IMR-90 (cell line): ENCODE measurements around the gene EPHA10. TPM values are rescaled to one million over a fixed set of nuclear protein-coding genes. Genes with fewer than 3 reads are reported as not detected.

Experiments used
- ATAC-seq: fragments of 200-7000 bp; cut with Tn5 transposase; 2 replicates; pipeline ENCODE4 v1.9.1; 2020; ENCODE audit warnings: low read depth, mild to moderate bottlenecking, moderate library complexity
- BruUV-seq: library from RNA; stranded (reverse); fragments of 400-500 nt; replicated peaks from 2 replicates; lab custom pipeline; 2021; lab: Mats Ljungman, UMichigan
- CTCF ChIA-PET: fragments of 300-600 bp; formaldehyde crosslinking; extraction: SDS; loops from one replicate; lab custom pipeline; 2021; ENCODE audit warnings: antibody characterized with exemption; lab: Yijun Ruan, JAX
- POLR2A ChIA-PET: fragments of 300-600 bp; sonication (Branson Sonifier 250); formaldehyde crosslinking; loops from one replicate; lab custom pipeline; 2022; ENCODE audit warnings: antibody characterized with exemption; ENCODE audit not compliant: unreplicated experiment; lab: Charles Lee
- DNase-seq: peaks from one replicate; pipeline ENCODE4 v3.0.0; 2013
- H2AFZ ChIP-seq: replicated peaks from 2 replicates; pipeline ENCODE3; 2013; ENCODE audit warnings: low read length, mild to moderate bottlenecking; ENCODE audit not compliant: poor library complexity
- H2AK5ac ChIP-seq: 2 replicates; pipeline ENCODE4 v1.6.1; 2013; ENCODE audit warnings: low read depth, low read length, inconsistent platforms
- H2AK9ac ChIP-seq: replicated peaks from 2 replicates; pipeline ENCODE3; 2013; ENCODE audit warnings: mild to moderate bottlenecking, low read depth, low read length, moderate library complexity; ENCODE audit not compliant: poor library complexity
- H2BK120ac ChIP-seq: 2 replicates; pipeline ENCODE4 v1.6.1; 2013; ENCODE audit warnings: low read depth, low read length, inconsistent platforms
- H2BK15ac ChIP-seq: 3 replicates; pipeline ENCODE4 v1.6.1; 2013; ENCODE audit warnings: low read depth, low read length, inconsistent platforms
- H2BK20ac ChIP-seq: 2 replicates; pipeline ENCODE4 v1.6.1; 2013; ENCODE audit warnings: low read depth, mild to moderate bottlenecking, inconsistent platforms, low read length, moderate library complexity
- H2BK5ac ChIP-seq: 2 replicates; pipeline ENCODE4 v1.6.1; 2013; ENCODE audit warnings: mild to moderate bottlenecking, low read depth, low read length, inconsistent platforms; ENCODE audit not compliant: poor library complexity, severe bottlenecking
- H3K14ac ChIP-seq: replicated peaks from 2 replicates; pipeline ENCODE4 v1.6.1; 2013; ENCODE audit warnings: low read depth, low read length, inconsistent platforms
- H3K18ac ChIP-seq: 2 replicates; pipeline ENCODE4 v1.6.1; 2013; ENCODE audit warnings: low read depth, low read length, control low read depth
- H3K23ac ChIP-seq: 2 replicates; pipeline ENCODE4 v1.6.1; 2013; ENCODE audit warnings: low read depth, low read length, inconsistent platforms
- H3K27ac ChIP-seq: 2 replicates; pipeline ENCODE4 v1.5.1; 2013; ENCODE audit warnings: mild to moderate bottlenecking, control low read depth, low read length; ENCODE audit not compliant: insufficient read depth
- H3K27me3 ChIP-seq: 2 replicates; pipeline ENCODE4 v1.6.1; 2013; ENCODE audit warnings: low read length; ENCODE audit not compliant: control insufficient read depth, insufficient read depth
- H3K36me3 ChIP-seq: 2 replicates; pipeline ENCODE4 v1.6.1; 2013; ENCODE audit warnings: low read length, mixed read lengths; ENCODE audit not compliant: control insufficient read depth, insufficient read depth
- H3K4ac ChIP-seq: 2 replicates; pipeline ENCODE4 v1.6.1; 2013; ENCODE audit warnings: low read depth, low read length, inconsistent platforms
- H3K4me1 ChIP-seq: 2 replicates; pipeline ENCODE4 v1.6.1; 2013; ENCODE audit warnings: low read length, mixed read lengths; ENCODE audit not compliant: control insufficient read depth, insufficient read depth
- H3K4me2 ChIP-seq: 2 replicates; pipeline ENCODE4 v1.6.1; 2013; ENCODE audit warnings: low read depth, mild to moderate bottlenecking, control low read depth, low read length, moderate library complexity
- H3K4me3 ChIP-seq: 2 replicates; pipeline ENCODE4 v1.5.1; 2013; ENCODE audit warnings: low read depth, mild to moderate bottlenecking, control low read depth, low read length, moderate library complexity; ENCODE audit not compliant: insufficient read depth
- H3K56ac ChIP-seq: 2 replicates; pipeline ENCODE4 v1.6.1; 2013; ENCODE audit warnings: low read length, inconsistent platforms; ENCODE audit not compliant: insufficient read depth; ENCODE audit errors: extremely low read depth
- H3K79me1 ChIP-seq, 2 experiments: 2 replicates each; pipeline ENCODE4 v1.6.1; 2013; ENCODE audit warnings: low read length in 2 of 2, inconsistent platforms in 1 of 2, low read depth in 1 of 2
- H3K9ac ChIP-seq: 2 replicates; pipeline ENCODE4 v1.6.1; 2013; ENCODE audit warnings: low read depth, low read length, control low read depth
- H3K9me1 ChIP-seq: 2 replicates; pipeline ENCODE4 v1.6.1; 2013; ENCODE audit warnings: low read length, inconsistent platforms; ENCODE audit not compliant: insufficient read depth
- H3K9me3 ChIP-seq: 2 replicates; pipeline ENCODE4 v1.6.1; 2013; ENCODE audit warnings: low read length; ENCODE audit not compliant: control insufficient read depth, insufficient read depth
- H4K20me1 ChIP-seq: 2 replicates; pipeline ENCODE4 v1.6.1; 2013; ENCODE audit warnings: low read length, inconsistent platforms; ENCODE audit not compliant: insufficient read depth
- H4K5ac ChIP-seq: 2 replicates; pipeline ENCODE4 v1.6.1; 2013; ENCODE audit warnings: mild to moderate bottlenecking, low read depth, low read length, control low read depth
- H4K8ac ChIP-seq, 2 experiments: 2 replicates each; pipeline ENCODE4 v1.6.1; 2013; ENCODE audit warnings: low read depth in 2 of 2, low read length in 2 of 2, control low read depth in 1 of 2, inconsistent platforms in 1 of 2
- H4K91ac ChIP-seq: 2 replicates; pipeline ENCODE4 v1.6.1; 2013; ENCODE audit warnings: low read depth, low read length, inconsistent platforms; ENCODE audit not compliant: insufficient read depth
- CEBPB ChIP-seq: IDR thresholded peaks from 2 replicates; pipeline ENCODE4 v1.6.1; 2012; ENCODE audit warnings: low read depth, low read length, improper control_type of control experiment
- CHD1 ChIP-seq: IDR thresholded peaks from 2 replicates; pipeline ENCODE4 v1.6.1; 2012; ENCODE audit warnings: low read depth, low read length, improper control_type of control experiment
- CTCF ChIP-seq: conservative IDR thresholded peaks from 2 replicates; pipeline ENCODE4 v1.5.1; 2012; ENCODE audit warnings: mild to moderate bottlenecking, low read depth, low read length, improper control_type of control experiment
- ELK1 ChIP-seq: fragments of 150-350 bp; IDR thresholded peaks from 2 replicates; pipeline ENCODE4 v1.6.1; 2016; ENCODE audit warnings: low read depth, mild to moderate bottlenecking, low read length, moderate library complexity, borderline replicate concordance
- FOS ChIP-seq: fragments of 150-350 bp; IDR thresholded peaks from 2 replicates; pipeline ENCODE4 v1.6.1; 2016; ENCODE audit warnings: low read depth, low read length
- MAFK ChIP-seq: IDR thresholded peaks from 2 replicates; pipeline ENCODE4 v1.6.1; 2012; ENCODE audit warnings: low read depth, low read length, improper control_type of control experiment
- MAZ ChIP-seq: IDR thresholded peaks from 2 replicates; pipeline ENCODE4 v1.6.1; 2012; ENCODE audit warnings: low read depth, mild to moderate bottlenecking, low read length, improper control_type of control experiment, moderate library complexity, borderline replicate concordance
- NFE2L2 ChIP-seq: fragments of 150-350 bp; IDR thresholded peaks from 2 replicates; pipeline ENCODE4 v1.6.1; 2016; ENCODE audit warnings: low read depth, mild to moderate bottlenecking, low read length
- RAD21 ChIP-seq: IDR thresholded peaks from 2 replicates; pipeline ENCODE4 v1.6.1; 2012; ENCODE audit warnings: low read length, improper control_type of control experiment
- RCOR1 ChIP-seq: IDR thresholded peaks from 2 replicates; pipeline ENCODE4 v1.6.1; 2012; ENCODE audit warnings: mild to moderate bottlenecking, low read length, improper control_type of control experiment; ENCODE audit not compliant: insufficient replicate concordance
- RFX5 ChIP-seq: IDR thresholded peaks from 2 replicates; pipeline ENCODE4 v1.8.0; 2012; ENCODE audit warnings: low read depth, mild to moderate bottlenecking, low read length, moderate library complexity
- SMC3 ChIP-seq: fragments of 150-350 bp; IDR thresholded peaks from 2 replicates; pipeline ENCODE4 v1.6.1; 2016; ENCODE audit warnings: low read depth, mild to moderate bottlenecking, antibody characterized with exemption, low read length, moderate library complexity
- USF2 ChIP-seq: fragments of 150-350 bp; IDR thresholded peaks from 2 replicates; pipeline ENCODE4 v1.6.1; 2017; ENCODE audit warnings: mild to moderate bottlenecking, antibody characterized with exemption, low read length, low read depth
- WGBS, 2 experiments: methylation state at CpG; one replicate each; pipeline versions ENCODE4 v1.1.5 to v1.1.7; 2013; ENCODE audit warnings: missing lambda C conversion rate in 2 of 2; ENCODE audit not compliant: insufficient read length in 1 of 2; ENCODE audit errors: extremely low coverage in 2 of 2; 5-methylcytosine and 5-hydroxymethylcytosine counted together
- dilution Hi-C: fragments of 300-500 bp; cut with HindIII; formaldehyde crosslinking; loops from one replicate; pipeline ENCODE4 v1.14.3; 2018; ENCODE audit warnings: low sequenced_read_pairs; ENCODE audit not compliant: unreplicated experiment
- in situ Hi-C: fragments of 300-500 bp; cut with MboI; formaldehyde crosslinking; loops from 3 replicates; pipeline ENCODE4 v1.14.3; 2019; ENCODE audit warnings: low sequenced_read_pairs, inconsistent platforms, mixed read lengths
- intact Hi-C: fragments of 100-400 bp; cut with micrococcal nuclease; formaldehyde crosslinking; loops from 2 replicates; pipeline ENCODE4 v1.10.0; 2022
- polyA plus RNA-seq, 3 experiments: library from polyadenylated mRNA; depleted of rRNA; stranded (reverse); fragments of >200 nt; gene quantifications; 2 replicates each; pipeline ENCODE4 v1.2.3, GENCODE V29; 2012; ENCODE audit warnings: low replicate concordance in 1 of 3
- total RNA-seq: library from RNA; depleted of rRNA; stranded (reverse); fragments of >200 nt; gene quantifications from 2 replicates; pipeline ENCODE4 v1.2.3, GENCODE V29; 2012

Gene EPHA10
- total and polyA plus RNA-seq, 2 of the 4 experiments (the other 2 are of a cell fraction), result not detected

GRCh38 chr1:37704966-37705365, 60.0 kb downstream of the EPHA10 start:
- no peak overlapping the region for H2AK5ac ChIP-seq
- H3K9me1 ChIP-seq, result peaks cover 3% of the 10 kb centered on the region; the same call in 1 of the 2 replicates
- no CpG with 5 or more reads among the region's 3 CpGs for WGBS, 2 experiments
- H2AK9ac ChIP-seq, result no peak overlapping the region
- no TSS peak for BruUV-seq
- ATAC-seq (peak; percentile 54), DNase-seq (peak; percentile 44)
- no peak overlapping the region for H3K9ac ChIP-seq
- peak overlapping the region; percentile 87; the same call in 1 of the 2 replicates for H3K4me2 ChIP-seq
- H2BK5ac ChIP-seq, result no peak overlapping the region
- H3K27ac ChIP-seq, result no peak overlapping the region
- H3K9me3 ChIP-seq, result no peaks in the 10 kb centered on the region
- intact Hi-C loops, result no loop called here
- no peak overlapping the region for H2AFZ ChIP-seq
- no peak overlapping the region for H4K5ac ChIP-seq
- CTCF ChIA-PET, result interaction anchor here (0.7 kb wide), 2 partner anchors 16 to 858 kb away, joined by 3 to 4 read pairs; no protein-coding TSS in a partner anchor
- no peak overlapping the region for H2BK15ac ChIP-seq
- H3K56ac ChIP-seq, result no peak overlapping the region
- no peak overlapping the region for H3K14ac ChIP-seq
- H3K79me1 ChIP-seq, result peaks cover 5 to 9% of the 10 kb centered on the region in 2 experiments; a peak in 2 of 4 replicates
- POLR2A ChIA-PET, result no interaction called here
- H3K27me3 ChIP-seq, result no peaks in the 10 kb centered on the region
- no peak overlapping the region for H3K23ac ChIP-seq
- dilution Hi-C loops, result no loop called here
- H2BK120ac ChIP-seq, result no peak overlapping the region
- H3K18ac ChIP-seq, result no peak overlapping the region
- no peak overlapping the region for H4K91ac ChIP-seq
- peaks cover 30% of the 10 kb centered on the region for H3K36me3 ChIP-seq
- H3K4me3 ChIP-seq, result no peak overlapping the region
- H4K8ac ChIP-seq, result no peak overlapping the region
- H4K20me1 ChIP-seq, result no peaks in the 10 kb centered on the region
- TF ChIP-seq CHD1, result no peak
- TF ChIP-seq MAFK, result no peak
- no peak for TF ChIP-seq SMC3
- no peak for TF ChIP-seq RAD21
- TF ChIP-seq FOS, result no peak
- no peak for TF ChIP-seq CEBPB
- no peak for TF ChIP-seq MAZ
- TF ChIP-seq CTCF, result no peak
- TF ChIP-seq ELK1, result no peak
- TF ChIP-seq RCOR1, result no peak
- TF ChIP-seq USF2, result no peak
- no peak for TF ChIP-seq RFX5
- TF ChIP-seq NFE2L2, result no peak
- H3K4ac ChIP-seq, result no peak overlapping the region
- no peak overlapping the region for H2BK20ac ChIP-seq
- in situ Hi-C loops, result no loop called here
- H3K4me1 ChIP-seq, result peaks cover 4% of the 10 kb centered on the region; the same call in 1 of the 2 replicates
